ENCODE data around the gene DESI2. TPM values are rescaled to one million over a fixed set of nuclear protein-coding genes. Genes with fewer than 3 reads are reported as not detected.

The DESI2 gene
- total RNA-seq, result 42.7 and 45.4 TPM in 2 replicates

GRCh38 chr1:244652623-244653438 lies at the start of gene DESI2:
Gene DESI2, plus strand, starts transcription at chr1:244653126. Its CDS starts 188 bp downstream, at chr1:244653314.

Other genes starting within 250 kb of the DESI2 start
- gene ADSS2, start 201.2 kb upstream of the DESI2 start, total RNA-seq, result 55.6 and 59.8 TPM in 2 replicates
- gene CATSPERE, start 191.9 kb upstream of the DESI2 start, total RNA-seq, result 0.05 and 0.13 TPM in 2 replicates
- 21.2 and 22.3 TPM in 2 replicates for gene COX20, start 182.5 kb downstream of the DESI2 start, total RNA-seq
- 304 and 330 TPM in 2 replicates for gene HNRNPU, start 211.4 kb downstream of the DESI2 start, total RNA-seq